GM19452 (cell line): ENCODE results near the gene NDUFV2.
"Not testable (repeated sequence)": the region's sequence is repeated elsewhere in the genome, so short reads cannot be mapped to it uniquely, and the experiment has no call there.

Experiments used
- ATAC-seq: cut with Tn5 transposase; IDR thresholded peaks from one replicate; pipeline ENCODE4 v1.9.1; 2021; ENCODE audit not compliant: unreplicated experiment

The NDUFV2 gene

GRCh38 chr18:9150121-9150520, 47.6 kb downstream of the NDUFV2 start:
- ATAC-seq, result no peak

DNA sequence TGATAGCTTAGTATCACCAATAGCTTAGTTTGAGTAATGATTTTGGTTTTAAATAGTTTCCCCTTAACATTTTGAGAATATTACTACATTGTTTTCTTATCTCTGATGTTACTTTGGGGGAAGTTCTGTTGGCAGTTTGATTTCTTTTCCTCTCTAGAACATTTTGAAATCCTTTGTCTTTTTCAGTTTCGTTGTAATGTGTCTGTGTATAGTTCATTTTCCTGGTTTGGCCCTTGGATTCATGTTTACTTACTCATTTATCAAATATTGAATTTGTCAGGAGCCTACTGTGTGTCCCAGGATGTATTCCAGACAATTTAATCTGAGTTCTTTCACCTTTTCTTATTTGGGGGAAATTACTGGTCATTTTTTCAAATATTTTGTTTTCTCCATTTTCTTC, 50.8 kb downstream of the NDUFV2 start:
- ATAC-seq, result no peak

DNA sequence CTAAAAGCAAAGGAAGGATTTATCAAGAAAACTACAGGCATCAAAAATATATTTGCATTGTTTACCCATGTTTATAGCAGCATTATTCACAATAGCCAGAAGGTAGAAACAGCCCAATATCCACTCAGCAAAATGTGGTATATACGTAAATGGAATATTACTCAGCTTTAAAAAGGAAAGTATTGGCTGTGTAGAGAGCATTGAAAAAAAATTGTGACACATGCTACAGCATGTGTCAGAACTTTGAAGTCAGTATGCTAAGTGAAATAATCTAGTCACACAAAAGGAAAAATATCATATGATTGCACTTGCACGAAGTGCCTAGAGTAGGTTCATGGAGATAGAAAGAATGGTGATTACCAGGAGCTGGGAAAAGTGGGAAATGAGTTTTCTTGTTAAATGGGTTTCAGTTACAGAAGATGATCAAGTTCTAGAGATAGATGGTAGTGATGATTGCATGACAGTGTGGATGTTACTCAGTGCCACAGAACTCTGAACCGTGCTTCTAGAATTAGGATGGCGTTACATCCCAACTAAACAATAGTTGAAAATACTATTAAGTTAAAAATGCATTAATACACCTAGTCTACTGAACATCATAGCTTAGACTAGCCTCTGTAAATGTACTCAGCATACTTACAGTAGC, 54.2 kb downstream of the NDUFV2 start:
- ATAC-seq, result no peak

GRCh38 chr18:9157806-9158205, 55.3 kb downstream of the NDUFV2 start:
- no peak for ATAC-seq

GRCh38 chr18:9160014-9160413, 57.5 kb downstream of the NDUFV2 start:
- ATAC-seq, result no peak

- not testable (repeated sequence) for ATAC-seq
These were observed 60.2 kb downstream of the NDUFV2 start for GRCh38 chr18:9162663-9163062.

DNA sequence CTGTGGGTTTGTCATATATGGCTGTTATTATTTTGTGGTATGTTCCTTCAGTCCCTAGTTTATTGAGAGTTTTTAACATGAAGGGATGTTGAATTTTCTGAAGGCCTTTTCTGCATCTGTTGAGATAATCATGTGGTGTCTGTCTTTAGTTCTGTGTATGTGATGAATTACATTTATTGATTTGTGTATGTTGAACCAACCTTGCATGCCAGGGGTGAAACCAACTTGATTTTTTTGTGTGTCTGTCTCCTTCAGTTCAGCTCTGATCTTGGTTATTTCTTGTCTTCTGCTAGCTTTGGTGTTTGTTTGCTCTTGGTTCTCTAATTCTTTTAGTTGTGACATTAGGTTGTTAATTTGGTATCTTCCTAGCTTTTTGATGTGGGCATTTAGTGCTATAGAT, 61.6 kb downstream of the NDUFV2 start:
- ATAC-seq, result not testable (repeated sequence)

DNA sequence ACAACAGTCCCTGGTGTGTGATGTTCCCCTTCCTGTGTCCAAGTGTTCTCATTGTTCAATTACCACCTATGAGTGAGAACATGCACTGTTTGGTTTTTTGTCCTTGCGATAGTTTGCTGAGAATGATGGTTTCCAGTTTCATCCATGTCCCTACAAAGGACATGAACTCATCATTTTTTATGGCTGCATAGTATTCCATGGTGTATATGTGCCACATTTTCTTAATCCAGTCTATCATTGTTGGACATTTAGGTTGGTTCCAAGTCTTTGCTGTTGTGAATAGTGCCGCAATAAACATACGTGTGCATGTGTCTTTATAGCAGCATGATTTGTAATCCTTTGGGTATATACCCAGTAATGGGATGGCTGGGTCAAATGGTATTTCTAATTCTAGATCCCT, 63.4 kb downstream of the NDUFV2 start:
- ATAC-seq, result not testable (repeated sequence)

DNA sequence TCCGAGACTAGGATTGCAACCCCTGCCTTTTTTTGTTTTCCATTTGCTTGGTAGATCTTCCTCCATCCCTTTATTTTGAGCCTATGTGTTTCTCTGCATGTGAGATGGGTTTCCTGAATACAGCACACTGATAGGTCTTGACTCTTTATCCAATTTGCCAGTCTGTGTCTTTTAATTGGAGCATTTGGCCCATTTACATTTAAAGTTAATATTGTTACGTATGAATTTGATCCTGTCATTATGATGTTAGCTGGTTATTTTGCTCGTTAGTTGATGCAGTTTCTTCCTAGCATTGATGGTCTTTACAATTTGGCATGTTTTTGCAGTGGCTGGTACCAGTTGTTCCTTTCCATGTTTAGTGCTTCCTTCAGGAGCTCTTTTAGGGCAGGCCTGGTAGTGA, 67.0 kb downstream of the NDUFV2 start:
- not testable (repeated sequence) for ATAC-seq

GRCh38 chr18:9171919-9172318, 69.4 kb downstream of the NDUFV2 start:
- ATAC-seq, result not testable (repeated sequence)

DNA sequence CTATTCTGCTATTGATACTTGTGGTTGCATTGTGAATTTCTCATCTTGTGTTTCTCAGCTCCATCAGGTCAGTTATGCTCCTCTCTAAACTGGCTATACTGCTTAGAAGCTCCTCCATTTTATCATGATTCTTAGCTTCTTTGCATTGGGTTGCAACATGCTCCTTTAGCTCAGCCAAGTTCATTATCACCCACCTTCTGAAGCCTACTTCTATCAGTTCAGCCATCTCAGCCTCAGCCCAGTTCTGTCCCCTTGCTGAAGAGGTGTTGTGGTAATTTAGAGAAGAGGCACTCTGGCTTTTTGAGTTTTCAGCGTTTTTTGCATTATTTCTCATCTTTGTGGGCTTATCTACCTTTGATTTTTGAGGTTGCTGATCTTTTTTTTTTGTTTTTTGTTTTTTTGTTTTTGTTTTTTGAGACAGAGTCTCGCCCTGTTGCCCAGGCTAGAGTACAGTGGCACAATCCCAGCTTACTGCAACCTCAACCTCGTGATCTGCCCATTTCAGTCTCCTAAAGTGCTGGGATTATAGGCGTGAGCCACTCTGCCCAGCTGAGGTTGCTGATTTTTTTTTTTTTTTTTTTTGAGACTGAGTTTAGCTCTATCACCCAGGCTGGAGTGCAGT, 70.1 kb downstream of the NDUFV2 start:
- no peak for ATAC-seq

GRCh38 chr18:9173770-9174233, 71.3 kb downstream of the NDUFV2 start:
- ATAC-seq, result no peak

DNA sequence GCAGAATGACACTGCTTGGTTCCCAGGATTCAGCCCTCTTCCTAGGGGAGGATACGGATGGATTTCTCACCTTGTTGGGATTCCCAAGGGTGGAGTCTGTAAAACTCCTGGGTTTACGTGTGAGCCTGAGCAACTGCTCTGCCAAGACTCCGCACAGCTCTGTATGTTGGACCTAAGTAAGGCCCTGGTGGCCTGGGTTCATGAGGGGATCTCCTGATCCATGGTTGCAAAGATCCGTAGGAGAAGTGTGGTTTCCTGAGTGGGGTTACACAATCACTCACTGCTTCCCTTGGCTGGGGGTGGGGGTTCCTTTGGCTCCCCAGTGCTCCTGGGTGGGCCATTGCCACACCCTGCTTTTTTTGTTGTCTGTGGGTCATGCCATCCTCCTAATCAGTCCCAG, 71.8 kb downstream of the NDUFV2 start:
- ATAC-seq, result no peak

DNA sequence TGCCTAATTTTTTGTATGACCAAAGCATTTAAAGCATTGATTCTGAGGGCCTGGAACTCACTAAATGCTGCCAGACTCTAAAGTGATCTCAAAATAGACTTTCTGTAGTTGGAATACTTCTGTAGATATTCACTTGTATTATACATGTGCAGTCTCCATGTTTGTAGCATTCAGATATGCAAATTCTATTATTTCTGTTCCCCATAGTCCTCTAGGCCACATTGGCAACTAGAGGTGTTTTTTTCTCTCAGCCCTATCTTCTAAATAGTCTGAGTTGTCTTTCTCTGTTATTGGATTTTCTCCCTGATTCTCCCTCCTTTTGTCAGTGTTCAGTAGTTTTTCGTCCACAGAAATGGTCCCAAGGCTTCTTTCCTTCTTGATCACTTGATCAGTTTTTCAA, 72.6 kb downstream of the NDUFV2 start:
- no peak for ATAC-seq

DNA sequence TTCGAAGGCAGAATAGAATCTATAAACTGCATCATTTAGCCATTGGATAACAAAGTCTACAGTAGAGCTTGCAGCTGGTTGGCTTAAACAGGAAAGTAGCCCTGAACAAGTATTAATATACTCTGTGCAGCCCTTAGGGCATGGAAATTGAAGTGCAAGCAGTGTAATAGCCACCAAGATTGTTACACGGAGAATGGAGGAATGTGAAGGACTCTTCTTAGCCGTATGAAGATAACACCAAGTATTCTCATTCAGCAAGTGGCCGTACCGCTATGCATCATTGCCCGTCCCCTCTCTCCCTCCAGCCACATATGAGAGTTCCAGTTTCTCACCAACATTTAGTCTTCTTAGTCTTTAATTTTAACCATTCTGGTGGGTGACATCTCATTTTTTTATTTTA, 74.5 kb downstream of the NDUFV2 start:
- ATAC-seq, result no peak

DNA sequence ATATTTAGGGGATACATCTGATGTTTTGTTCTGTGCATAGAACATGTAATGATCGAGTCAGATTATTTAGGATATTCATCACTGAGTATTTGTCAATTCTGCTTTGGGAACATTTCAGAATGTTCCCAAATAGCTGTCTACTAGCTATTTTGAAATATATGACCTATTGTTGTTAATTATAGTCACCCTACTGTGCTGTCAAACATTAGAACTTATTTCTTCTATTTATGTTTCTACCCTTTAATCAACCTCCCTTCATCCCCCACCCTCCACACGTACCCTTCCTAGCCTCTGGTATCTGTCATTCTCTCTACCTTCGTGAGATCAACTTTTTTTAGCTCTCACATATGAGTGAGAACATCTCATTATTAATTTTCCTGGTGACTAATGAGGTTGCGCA, 75.0 kb downstream of the NDUFV2 start:
- no peak for ATAC-seq

DNA sequence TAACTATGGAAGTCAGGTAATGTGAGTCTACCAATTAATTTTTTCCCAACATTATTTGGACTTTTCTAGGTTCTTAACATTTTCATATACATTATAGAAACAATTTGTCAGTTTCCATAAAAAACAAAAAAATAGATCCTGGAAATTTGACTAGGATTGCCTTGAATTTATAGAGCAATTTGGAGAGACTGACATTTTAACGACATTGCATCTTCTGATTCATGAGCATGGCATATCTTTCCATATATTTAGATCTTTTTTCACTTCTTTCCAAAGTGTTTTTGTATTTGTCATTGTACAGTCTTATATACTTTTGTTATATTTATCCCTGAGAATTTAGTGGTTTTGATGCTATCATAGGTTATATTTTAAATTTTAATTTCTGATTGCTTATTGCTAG, 76.1 kb downstream of the NDUFV2 start:
- ATAC-seq, result no peak

DNA sequence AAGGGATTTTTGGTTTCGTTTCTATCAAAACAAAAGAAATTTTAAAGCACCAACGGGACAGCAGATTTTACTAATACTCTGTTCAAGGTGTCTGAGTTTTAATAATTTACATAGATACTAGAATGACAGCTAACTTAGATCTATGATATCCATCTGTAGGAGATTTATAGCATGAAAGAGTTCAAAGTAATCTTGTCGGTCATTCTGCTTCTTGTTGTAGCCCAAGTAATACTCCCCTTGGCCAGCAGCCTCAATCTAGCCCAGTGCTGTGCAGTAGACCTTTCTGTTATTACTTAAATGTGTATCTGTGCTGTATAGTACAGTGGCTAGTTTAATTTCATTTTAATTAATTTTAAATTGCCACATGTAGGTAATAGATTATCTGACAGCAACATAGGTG, 78.8 kb downstream of the NDUFV2 start:
- no peak for ATAC-seq

- ATAC-seq, result no peak
These were observed 80.4 kb downstream of the NDUFV2 start for GRCh38 chr18:9182852-9183399.
